H54 (cell line): ENCODE results near the gene HAND1.

Experiments
- DNase-seq: peaks from one replicate; pipeline ENCODE4 v3.0.0; 2011; ENCODE audit warnings: low spot score, mixed read lengths; ENCODE audit not compliant: insufficient read length
- FAIRE-seq: peaks from 3 replicates; lab custom pipeline; 2011; peaks lifted over from hg19 to GRCh38; lab: Jason Lieb, UNC
- POLR2A ChIP-seq: IDR thresholded peaks from 2 replicates; pipeline ENCODE4 v1.6.1; 2011; ENCODE audit warnings: low read depth, mild to moderate bottlenecking, low read length

Gene HAND1

GRCh38 chr5:154445422-154446194 is 32.4 kb downstream of the HAND1 start, which contains the start of gene SAP30L:
SAP30L (plus strand) TSS chr5:154445997; CDS start chr5:154446605, 608 bp downstream.
- DNase-seq (peak; percentile 99), FAIRE-seq (no peak)
- TF ChIP-seq POLR2A, result peak; percentile 68

DNA sequence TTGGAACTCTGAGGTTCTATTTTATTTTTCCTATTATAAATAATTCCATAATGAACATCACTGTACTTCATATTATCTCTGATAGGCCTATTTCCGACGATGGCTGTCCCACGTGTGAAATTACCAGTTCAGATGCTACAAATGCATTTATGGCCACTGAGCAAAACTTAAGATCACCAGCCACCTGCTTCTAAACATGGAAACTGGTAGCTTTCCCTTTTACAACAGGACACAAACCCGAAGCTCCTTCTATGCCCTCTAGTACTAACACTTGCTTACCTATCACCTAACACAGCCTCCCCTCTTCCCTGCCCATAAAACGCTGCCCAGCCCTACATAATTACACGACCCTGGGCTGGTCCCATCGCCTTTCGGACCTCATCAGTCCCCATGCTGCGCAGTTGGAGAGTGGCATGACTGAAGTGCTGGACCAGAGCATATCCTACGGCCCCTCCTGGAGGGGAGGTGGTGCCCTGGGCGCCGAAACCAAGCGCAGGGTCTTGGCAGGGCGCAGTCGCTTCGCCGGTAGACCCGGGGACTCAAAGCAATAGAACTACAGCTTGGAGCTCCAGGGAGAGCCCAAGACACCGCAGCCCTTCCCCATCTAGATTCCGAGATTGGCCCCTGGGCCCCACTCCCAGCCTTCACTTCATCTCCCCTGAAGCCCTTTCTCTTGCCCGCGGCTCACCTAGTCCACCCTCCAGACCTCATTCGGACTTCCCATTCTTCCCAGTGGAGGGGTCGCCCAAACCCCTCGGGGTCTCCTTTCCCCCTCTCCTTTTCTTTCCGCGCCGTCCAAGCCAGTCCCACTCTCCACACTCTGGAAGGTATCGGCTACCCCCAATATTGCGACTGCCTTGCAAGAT is 33.2 kb downstream of the HAND1 start:
- TF ChIP-seq POLR2A, result no peak
- DNase-seq, result no peak
- FAIRE-seq, result no peak

GRCh38 chr5:154442801-154443200 is 35.2 kb downstream of the HAND1 start:
- DNase-seq (no peak), FAIRE-seq (no peak)
- no peak for TF ChIP-seq POLR2A

DNA sequence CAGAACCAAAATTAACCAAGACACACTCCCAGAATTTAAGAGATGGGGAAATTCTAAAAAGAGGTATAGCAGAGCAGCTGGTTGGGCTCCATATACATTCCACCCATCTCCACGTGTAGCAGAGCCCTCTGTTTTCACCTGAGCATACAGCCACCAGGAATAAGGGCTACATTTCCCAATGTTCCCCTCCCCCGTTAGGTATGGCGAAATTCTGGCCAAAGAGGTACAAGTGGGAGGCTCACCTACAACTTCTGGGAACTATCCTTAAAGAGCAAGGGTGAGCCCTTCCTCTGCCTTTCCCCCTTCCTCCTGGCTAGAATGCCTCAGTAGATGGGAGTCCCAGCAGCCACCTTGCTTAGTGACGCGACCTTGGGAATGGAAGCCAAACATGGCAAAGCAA is 37.5 kb downstream of the HAND1 start:
- FAIRE-seq, result no peak
- TF ChIP-seq POLR2A, result no peak
- no peak for DNase-seq

DNA sequence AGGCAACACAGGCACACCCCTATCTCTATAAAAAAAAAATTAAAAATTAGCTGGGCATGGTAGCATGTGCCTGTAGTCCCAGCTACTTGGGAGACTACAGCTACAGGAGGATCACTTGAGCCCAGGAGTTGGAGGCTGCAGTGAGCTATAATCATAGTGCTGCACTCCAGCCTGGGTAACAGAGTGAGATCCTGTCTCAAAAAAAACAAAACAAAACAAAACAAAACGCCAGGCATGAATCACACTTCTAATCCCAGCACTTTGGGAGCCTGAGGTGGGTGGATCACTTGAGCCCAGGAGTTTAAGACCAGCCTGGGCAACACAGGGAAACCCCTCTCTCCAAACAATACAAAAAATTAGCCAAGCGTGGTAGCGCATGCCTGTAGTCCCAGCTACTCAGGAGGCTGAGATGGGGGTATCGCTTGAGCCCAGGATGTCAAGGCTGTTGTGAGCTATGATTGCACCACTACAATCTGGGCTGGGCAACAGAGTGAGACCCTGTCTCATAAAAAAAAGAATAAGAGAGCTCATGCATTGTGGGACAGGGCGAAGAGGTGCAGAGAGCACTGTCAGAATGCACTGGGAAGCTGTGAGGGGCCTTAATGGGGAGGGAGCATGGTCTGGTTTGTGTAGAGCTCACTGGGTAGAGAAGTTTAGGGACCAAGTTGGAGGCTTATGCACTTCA is 40.6 kb downstream of the HAND1 start:
- DNase-seq (no peak), FAIRE-seq (no peak)
- no peak for TF ChIP-seq POLR2A

DNA sequence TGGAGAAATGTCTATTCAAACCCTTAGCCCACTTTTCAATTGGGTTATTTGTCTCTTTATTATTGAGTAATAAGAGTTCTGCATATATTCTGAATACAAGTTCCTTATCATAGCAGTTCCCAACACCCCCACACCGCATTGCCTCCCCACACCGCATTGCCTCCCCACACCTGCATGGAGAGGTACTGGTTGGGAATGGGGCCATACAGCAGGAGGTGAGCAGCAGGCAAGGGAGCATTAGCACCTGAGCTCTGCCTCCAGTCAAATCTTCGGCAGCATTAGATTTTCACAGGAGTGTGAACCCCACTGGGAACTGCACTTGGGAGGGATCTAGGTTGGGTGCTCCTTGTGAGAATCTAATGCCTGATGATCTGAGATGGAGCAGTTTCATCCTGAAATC is 42.8 kb downstream of the HAND1 start:
- FAIRE-seq, result no peak
- no peak for DNase-seq
- no peak for TF ChIP-seq POLR2A

GRCh38 chr5:154430961-154431630 is 46.9 kb downstream of the HAND1 start:
- FAIRE-seq, result no peak
- no peak for DNase-seq
- no peak for TF ChIP-seq POLR2A

DNA sequence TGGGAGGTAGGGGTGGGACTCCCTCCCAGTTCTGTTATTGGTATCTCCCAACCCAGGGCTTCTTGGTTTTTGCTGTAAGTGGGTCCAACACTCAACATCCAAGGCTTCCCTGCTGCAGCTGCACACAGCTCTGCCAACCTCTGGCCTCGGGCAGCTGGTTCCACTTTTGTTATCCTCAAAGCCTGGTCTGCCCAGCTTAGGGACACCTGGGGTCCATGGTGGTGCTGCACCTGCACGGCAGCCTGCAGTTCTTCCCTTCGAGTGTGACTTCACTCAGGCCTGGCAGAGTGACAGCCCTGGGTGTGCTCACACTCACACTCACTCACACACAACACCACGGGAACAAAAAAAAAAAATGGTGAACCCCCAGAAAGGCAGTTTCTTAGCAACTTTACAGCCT is 47.6 kb downstream of the HAND1 start:
- no peak for DNase-seq
- no peak for FAIRE-seq
- TF ChIP-seq POLR2A, result no peak

GRCh38 chr5:154429341-154429740 is 48.7 kb downstream of the HAND1 start:
- no peak for DNase-seq
- no peak for FAIRE-seq
- no peak for TF ChIP-seq POLR2A

- DNase-seq (no peak), FAIRE-seq (no peak)
- no peak for TF ChIP-seq POLR2A
Measured at GRCh38 chr5:154428208-154428607, 49.8 kb downstream of the HAND1 start.
